GM04504 (cell line): ENCODE measurements around the gene TPPP2.
"Not testable (repeated sequence)": the region's sequence is repeated elsewhere in the genome, so short reads cannot be mapped to it uniquely, and the experiment has no call there.

Experiments
- DNase-seq: peaks from one replicate; pipeline ENCODE4 v3.0.0-alpha.2; 2012; ENCODE audit warnings: low read depth

The TPPP2 gene

DNA sequence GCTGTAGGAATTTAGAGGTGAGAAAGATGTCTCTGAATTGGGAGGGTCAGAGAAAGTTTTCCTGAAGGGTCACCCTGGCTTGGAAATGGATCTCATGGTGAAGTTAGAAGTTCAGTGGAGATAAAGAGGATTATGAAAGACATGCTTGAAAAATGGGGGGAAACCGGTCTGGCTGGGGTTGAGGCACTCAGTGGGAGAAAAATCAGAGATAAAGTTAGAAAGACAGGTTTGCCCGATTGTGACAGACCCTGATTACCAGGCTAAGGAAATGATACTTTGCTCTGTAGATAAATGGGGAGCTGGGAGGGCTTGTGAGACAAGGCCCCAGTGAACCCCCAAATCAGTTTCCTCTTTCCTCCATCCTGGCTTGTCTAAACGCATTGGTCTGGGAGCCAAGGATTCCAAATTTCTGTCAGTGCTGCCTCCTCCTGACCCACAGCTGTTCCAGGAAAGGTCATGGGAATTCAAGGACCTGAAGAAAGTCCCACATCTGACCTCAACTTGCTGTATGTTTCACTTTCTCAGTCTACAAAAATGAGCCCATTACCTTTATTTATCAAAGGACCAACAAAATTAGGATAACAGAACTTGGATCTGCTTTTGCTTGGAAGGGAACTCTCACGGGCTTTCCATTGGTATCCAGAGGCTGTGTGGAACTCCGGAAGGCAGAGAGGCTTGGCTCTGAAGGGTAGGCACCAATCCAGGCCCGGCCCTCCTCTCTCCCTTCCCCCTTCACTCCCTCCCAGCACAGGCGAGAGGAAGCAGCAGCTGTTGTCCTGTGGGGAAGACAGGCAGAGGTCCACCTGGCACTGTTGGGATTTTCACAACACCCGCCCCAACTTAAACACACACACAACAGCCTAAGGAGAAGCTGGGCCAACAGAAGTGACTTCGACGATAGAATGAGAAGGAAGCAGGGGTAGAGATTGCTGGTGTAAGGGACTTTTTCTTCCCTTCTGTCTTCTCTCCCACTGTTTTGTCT lies 8.7 kb downstream of the TPPP2 start:
- DNase-seq: peak; percentile 24

DNA sequence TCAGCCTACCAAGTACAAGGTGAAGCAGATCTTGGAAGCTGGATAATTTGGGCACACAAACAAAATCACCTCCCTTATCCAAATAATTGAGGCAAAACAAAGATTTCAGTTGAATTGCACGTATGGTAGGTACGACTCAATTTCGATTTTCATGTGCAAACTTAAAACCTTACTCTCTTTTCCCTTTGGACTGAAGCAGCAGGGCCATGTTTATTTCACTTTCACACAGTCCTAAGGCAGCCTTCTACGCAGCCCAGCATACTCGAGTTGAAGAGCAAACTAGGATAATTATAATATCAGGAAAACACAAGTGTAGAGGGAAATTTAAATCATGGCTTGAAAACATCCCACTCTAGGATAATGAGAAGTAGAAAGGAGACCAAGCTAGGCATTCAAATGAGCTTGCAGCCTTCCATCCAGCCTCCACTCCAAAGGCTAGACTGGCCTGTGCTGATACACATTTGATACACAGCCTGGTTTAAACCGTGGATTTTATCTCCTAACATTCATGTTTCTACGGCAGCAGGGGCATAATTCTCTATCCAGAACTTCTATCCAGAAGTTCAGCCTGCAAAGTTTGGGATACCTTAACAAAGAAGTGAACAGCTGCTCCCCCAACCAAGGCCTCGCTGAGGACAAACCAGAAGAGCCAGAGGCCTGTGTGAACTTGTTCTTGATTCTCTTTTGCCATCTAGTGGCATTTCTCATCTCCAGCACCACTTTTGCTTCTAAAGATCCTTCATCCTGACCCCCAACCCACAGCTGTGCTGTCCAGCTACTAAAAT lies 9.8 kb downstream of the TPPP2 start:
- DNase-seq: no peak

DNA sequence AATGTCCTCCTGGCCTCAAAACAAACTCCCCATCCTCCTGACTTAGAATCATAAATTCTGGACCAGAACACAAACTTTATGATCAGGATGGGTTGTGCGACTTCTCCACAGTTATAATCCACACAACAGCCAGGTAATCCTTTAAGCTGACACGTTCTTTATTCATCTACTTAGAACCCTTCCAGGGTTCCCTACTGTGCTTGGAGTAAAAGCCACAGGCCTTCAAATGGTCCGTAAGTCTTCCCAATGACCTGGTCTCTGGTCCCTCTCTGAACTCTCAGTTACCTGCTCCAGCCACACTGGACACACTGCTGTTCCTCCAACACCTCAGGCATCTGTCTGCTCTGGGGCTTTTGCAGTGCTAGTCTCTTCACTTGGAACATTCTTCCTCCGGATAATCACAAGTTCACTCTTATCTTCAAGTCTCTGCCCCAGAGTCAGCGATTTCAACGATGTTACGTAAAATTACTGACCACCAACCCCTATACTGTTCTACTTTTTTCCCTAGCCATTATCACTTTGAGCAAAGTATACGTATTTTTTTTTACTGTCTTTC lies 10.4 kb downstream of the TPPP2 start:
- DNase-seq: no peak

DNA sequence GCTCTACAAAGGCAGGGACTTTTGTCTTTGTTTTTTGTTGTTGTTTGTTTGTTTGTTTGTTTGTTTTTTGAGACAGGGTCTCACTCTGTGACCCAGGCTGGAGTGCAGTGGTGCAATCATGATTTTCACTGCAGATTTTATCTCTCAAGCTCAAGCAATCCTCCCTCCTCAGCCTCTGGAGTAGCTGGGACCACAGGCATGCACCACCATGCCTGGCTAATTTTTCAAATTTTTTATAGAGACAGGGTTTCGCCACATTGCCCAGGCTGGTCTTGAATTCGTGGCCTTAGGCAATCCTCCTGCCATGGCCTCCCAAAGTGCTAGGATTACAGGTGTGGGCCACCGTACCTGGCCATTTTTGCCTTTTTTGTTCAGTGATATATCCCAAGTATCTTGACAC lies 10.9 kb downstream of the TPPP2 start:
- not testable (repeated sequence) for DNase-seq

DNA sequence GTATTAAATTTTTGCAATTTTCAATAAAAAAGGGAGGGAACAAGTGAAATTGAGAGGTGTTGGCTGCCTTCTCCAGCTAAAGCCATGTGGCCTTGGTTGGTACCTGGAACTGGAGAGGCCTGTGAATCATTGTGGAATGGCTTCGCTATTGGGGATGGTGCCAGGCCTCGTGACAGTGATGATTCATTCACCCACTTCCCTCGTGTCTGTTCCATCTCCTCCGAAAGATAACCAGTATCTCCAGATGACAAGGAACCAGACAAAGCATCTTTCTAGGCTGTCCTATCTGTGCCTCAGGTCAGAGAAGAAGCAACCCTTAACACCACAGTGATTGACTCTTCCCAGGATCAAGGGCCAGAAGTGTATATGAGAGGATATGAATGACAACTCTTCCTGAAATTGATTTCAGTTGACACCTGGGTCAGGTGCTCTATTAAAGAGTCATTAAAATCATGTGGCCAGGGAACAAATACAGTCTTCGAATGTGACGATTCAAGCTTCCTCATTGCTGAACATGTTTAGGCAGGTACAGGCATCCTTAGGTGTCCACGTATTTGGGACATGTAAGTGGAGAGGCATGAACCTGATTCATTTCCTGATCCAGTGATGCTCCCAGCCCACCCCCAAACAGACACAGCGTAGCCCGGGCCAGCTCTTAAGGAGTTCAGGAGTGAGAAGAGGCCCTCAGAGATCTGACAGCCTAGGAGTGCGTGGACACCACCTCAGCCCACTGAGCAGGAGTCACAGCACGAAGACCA lies 11.8 kb downstream of the TPPP2 start, which contains the start of gene RNASE7:
RNASE7 (plus strand) TSS at position 687 of the 758 bp plus-strand sequence. CDS start 631 bp downstream, outside the sequence.
- DNase-seq: peak; percentile 44

DNA sequence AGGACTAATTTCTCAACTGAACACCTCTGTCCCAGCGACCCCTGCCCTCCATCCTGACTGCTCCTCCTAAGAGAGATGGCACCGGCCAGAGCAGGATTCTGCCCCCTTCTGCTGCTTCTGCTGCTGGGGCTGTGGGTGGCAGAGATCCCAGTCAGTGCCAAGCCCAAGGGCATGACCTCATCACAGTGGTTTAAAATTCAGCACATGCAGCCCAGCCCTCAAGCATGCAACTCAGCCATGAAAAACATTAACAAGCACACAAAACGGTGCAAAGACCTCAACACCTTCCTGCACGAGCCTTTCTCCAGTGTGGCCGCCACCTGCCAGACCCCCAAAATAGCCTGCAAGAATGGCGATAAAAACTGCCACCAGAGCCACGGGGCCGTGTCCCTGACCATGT lies 12.9 kb downstream of the TPPP2 start:
- DNase-seq: no peak

DNA sequence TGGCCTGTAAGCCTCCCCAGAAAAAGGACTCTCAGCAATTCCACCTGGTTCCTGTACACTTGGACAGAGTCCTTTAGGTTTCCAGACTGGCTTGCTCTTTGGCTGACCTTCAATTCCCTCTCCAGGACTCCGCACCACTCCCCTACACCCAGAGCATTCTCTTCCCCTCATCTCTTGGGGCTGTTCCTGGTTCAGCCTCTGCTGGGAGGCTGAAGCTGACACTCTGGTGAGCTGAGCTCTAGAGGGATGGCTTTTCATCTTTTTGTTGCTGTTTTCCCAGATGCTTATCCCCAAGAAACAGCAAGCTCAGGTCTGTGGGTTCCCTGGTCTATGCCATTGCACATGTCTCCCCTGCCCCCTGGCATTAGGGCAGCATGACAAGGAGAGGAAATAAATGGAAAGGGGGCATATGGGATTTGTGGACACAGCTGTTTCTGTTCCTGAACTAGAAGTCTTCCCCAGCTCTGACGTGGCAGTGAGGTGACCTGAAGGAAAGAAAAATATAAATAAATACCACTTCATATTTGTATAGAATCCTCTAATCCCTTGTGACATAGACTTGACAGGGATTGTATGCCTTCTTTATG lies 13.5 kb downstream of the TPPP2 start:
- no peak for DNase-seq

DNA sequence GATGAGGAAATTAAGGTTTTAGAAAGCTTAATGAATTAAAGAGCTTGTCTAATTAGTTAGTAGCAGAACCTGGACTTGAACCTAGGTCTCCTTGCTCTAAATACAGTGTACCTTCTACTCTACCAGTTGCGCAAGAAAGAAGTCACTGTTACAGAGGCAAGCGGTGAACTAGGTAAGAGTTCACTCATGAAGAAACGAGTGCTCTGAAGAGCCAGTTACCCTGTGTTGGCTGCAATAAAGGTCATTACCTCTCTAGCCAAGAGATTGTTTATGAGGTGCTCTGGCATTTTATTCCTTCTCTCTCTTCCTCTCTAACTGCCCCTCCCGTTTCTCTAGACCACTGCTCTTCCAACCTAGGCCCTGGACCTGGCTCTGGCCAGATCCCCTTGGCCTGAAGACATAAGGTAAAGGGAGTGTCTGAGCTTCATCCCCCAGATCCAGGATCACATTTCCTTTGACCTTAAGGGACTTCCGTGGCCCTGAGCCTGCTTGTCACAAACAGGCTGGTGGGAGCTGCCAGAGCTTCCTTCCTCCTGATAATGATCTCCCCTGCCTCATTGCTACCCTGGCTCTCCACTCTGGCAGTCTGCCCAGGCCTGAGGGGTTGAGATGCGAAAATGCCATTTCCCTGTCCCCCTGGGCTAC lies 14.1 kb downstream of the TPPP2 start:
- no peak for DNase-seq

DNA sequence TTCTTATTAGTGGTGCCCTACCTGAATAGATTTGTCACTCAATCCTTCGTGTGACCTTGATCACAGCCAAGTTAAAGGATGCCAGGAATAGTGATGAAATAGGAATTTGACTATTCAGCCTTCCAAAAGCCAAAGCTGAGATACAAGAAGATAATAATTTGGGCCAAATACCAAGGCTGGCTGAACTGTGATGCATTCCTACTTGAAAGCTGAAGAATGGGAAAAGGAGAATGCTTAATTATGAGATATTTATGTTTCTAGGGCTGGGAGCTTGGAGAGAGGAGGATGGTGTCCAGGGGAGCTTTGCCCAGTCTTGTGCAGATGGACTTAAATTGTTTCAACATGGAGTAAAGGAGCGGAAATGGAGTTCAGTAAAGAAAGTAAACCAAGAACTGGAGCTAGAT lies 17.4 kb downstream of the TPPP2 start:
- DNase-seq: peak; percentile 74

DNA sequence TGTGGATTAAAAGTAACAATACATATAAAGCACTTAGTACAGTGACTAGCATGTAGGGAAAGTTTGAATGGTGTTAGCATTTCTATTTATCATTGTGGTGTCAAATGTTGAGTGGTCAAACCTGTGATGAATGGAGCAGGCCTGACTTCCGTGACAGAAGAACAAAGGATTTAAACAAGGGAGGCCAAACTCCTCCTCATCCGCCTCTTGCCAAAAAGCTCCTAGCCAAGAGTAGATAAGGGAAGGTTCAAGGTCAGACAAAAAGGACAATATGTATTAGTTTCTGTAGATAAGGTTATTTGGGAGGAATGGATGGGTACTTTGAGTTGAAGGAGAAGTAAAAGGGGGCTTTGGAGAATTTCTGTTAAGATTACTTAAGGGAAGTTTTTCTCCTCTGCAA lies 18.6 kb downstream of the TPPP2 start:
- DNase-seq: no peak

DNA sequence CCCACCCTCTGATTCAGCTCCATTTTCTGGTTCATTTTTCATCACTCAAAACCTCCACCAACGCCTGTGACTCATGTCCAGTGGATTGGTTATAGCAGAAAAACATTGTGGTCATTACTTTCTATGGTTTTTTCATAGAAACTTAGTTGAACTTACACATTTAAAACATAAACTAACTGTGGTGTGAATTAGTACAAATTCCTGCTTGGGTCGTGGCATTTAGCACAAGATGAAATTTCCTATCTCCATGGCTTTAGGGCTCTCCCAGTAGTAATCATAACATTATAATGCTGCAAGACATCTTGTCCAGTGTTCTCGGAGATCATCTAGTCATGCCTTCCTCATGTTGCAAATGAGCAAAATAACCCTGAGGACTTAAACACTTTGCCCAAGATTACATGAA lies 19.3 kb downstream of the TPPP2 start:
- DNase-seq: peak; percentile 24

DNA sequence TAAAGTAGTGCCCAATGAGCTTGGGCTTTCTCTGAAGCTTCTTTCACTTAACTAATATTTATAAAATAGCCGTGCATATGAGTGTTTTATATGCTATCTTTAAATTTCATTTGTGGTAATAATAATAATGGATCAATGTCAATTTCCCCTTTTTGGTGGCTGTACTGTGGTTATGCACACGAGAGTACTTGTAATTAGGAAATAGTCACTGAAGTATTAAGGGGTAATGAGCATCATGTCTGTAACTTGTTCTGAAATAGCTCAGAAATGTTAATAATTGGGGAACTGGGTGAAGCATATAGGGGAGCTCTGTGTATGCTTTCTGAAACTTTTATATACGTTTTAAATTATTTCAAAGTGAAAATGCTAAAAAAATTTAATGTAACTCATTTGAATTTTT lies 20.6 kb downstream of the TPPP2 start:
- no peak for DNase-seq

DNA sequence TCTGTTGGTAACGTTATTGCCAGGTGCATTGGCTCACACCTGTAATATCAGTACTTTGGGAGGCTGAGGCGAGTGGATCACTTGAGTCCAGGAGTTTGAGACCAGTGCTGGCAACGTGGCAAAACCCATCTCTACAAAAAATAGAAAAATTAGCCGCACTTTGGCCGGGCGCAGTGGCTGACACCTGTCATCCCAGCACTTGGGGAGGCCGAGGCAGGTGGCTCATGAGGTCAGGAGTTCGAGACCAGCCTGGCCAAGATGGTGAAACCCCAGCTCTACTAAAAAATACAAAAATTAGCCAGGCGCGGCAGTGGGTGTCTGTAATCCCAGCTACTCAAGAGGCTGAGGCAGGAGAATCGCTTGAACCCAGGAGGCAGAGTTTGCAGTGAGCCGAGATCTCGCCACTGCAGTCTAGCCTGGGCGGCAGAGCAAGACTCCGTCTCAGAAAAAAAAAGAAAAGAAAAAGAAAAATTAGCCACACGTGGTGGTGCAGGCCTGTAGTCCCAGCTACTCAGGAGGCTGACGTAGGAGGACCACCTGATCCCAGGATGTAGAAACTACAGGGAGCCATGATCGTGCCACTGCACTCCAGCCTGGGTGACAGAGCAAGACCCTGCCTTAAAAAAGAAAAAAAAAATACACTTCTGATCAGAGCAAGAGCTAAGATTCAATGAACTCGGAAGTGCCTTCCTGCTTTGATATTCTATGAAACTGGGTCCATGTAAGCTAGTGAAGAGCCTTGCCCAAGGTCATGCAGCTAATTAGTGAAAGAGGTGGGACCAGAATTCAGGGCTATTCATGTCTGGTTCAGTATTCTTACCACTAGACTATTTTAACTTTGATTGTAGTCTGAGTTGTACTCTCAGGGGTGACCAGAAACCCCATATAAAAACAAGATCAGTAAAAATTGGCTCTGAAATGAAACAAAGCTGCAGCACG lies 23.4 kb downstream of the TPPP2 start:
- no peak for DNase-seq

DNA sequence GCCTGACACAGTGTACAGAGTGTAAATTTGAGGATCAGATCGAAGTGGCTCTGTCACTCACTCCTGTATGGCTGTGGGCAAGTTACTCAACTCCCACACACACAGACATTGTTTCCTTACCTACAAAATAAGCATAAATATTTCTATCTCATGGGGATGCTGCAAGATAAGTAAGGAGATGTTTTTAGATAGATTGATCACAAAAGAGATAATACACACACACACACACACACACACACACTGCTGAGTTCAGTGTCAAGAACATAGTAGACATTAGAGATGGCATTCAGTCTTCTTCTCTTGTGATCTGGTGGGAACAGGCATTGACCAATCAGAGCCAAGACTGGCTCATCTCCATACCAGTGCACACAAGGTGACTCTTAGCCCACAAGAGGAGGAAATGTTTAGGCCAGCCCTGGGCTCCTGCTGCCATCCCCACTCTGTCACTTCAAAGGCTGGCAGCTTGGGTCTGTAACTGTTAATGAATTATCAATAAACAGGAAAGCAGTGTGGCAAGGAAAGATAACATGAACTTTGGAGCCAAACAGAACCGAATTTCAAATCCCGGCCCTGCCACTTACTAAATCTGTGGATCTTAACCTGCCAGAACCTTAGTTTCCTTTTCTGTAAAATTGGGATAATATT lies 24.2 kb downstream of the TPPP2 start:
- no peak for DNase-seq

DNA sequence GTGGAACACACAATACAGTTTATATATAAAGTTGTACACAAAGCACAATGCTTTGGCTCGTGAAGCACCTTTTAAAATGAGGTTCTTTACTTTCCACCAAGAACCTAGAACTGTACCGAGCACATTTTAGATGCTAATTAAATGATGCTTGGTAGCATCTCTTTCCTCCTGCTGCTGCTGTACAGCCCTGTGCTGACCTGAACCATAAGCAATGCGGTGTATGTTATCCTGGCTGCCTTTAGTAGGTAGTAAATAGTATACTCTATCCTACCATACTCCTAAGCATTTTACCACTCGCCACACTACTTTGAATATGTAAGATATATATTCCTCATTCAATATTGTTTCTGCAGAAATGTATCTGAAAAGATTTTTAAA lies 24.7 kb downstream of the TPPP2 start:
- DNase-seq: no peak

DNA sequence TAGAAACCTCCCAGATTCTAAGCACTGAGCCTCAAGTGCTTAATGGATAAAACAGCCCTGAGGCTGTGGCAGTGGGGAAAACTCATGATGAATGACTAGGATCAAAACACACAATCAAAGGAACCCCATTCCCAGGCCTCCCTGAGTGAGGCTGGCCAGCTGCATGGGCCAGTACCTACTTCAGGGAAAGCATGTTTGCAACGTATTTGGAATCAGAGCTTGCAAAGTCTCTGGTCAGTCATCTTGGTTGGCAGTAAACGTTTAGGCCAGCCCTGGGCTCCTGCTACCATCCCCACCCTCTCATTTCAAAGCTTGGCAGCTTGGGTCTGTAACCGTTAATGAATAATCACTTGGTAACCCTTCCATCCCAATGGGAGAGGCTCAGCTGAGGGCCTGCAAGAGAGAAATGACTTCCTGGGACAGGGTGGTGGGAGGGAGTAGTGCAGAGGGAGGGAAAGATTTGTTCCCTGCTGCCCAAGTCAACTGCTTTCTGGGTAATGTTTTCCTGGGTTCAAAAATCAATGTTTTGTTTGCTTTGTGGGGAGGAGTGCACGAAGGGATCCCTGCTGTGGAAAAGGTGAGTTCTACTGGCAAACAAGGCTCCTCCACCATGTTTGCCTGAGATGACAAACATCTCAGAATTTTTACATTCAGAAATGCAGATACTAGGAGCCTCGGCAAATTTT lies 25.6 kb downstream of the TPPP2 start:
- no peak for DNase-seq

DNA sequence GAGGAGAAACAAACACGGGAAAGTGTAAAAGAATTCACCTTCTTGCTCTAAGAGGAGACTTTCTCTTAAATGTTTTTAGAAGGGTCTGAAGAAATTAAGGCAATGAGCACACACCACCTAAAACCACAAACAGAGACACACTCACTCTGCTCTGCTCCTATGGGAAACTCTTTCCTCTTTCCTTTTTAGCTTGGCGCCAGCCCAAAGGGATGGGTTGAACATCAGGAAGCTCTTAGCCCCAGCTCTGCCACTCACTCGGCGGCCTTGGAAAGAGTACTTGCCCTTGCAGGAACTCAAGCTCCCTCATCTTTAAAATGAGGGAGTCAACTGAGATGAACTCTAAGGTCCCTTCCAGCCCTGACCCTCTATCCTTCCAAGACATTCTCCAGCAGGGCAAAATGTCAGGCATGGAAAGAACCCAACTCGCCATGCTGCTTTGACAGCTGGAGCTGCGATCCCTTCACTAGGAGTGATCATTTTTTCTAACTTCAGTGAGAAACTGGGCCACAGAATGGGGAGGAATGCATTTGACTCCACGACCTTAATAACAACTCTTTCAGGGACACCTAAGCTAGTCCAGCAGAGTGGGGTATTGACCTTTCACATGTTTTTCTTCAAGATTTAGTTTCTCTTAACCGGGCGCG lies 26.6 kb downstream of the TPPP2 start:
- peak; percentile 64 for DNase-seq
